GM23248 (cell line): ENCODE results near the gene CSF1R.

Experiments used
- EZH2 ChIP-seq: fragments of 200-600 bp; sonication (generic); IDR thresholded peaks from 2 replicates; pipeline ENCODE4 v1.6.1; 2018; ENCODE audit warnings: antibody characterized with exemption, mild to moderate bottlenecking; ENCODE audit not compliant: insufficient read depth, poor library complexity, severe bottlenecking
- EZH2phosphoT487 ChIP-seq: fragments of 200-600 bp; sonication (generic); IDR thresholded peaks from 2 replicates; pipeline ENCODE4 v1.6.1; 2018; ENCODE audit warnings: antibody characterized with exemption, moderate library complexity, mild to moderate bottlenecking, low read depth; ENCODE audit not compliant: insufficient read depth

DNA sequence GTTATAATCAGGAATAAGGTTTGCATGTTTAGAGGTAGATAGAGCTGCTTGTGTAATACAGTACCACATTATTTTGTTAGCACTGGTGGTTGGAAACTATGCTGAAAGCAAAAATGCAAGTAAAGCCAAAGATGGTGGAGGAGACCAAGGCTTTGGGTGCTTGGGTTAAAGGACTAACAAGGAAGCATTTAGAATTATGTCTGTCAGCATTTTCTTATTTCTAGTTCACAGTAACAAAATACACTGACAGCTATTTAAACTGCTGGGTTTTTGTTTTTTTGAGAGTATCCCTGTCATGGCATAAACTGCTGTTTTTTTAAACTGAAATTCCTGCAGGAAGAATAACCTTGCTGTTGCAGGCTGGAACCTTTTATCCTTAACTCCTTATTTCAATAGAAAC is 79.3 kb downstream of the CSF1R start:
- TF ChIP-seq EZH2 (no peak), EZH2phosphoT487 (no peak)
